ENCODE data around the gene TK2.

- TF ChIP-seq BCL3 (IDR thresholded peaks at IDR 0.05), result no peak
- TF ChIP-seq CHD2 (IDR thresholded peaks at IDR 0.05; ENCODE audit: low read length, partially characterized antibody), result no peak
- no peak for TF ChIP-seq CTCF (IDR thresholded peaks at IDR 0.05)
- TF ChIP-seq MAZ (IDR thresholded peaks at IDR 0.05; ENCODE audit: borderline replicate concordance, low read depth, low read length), result no peak
- TF ChIP-seq POLR2AphosphoS2 (conservative IDR thresholded peaks at IDR 0.05; ENCODE audit: low read length), result no peak
- no peak for TF ChIP-seq KDM1A (IDR thresholded peaks at IDR 0.05; ENCODE audit: low read depth)
- no peak for TF ChIP-seq RAD21 (conservative IDR thresholded peaks at IDR 0.05 in 1 of 2, IDR thresholded peaks at IDR 0.05 in 1 of 2)
- no peak for TF ChIP-seq POLR2A (IDR thresholded peaks at IDR 0.05; ENCODE audit: low read length)
- TF ChIP-seq MYC (IDR thresholded peaks at IDR 0.05; ENCODE audit: borderline replicate concordance, low read length), result no peak
- no peak for TF ChIP-seq ZC3H11A (IDR thresholded peaks at IDR 0.05)
- no peak for TF ChIP-seq ESRRA (IDR thresholded peaks at IDR 0.05; ENCODE audit: borderline replicate concordance, low read length)
Measured at GRCh38 chr16:66574531-66574930, 24.6 kb upstream of the TK2 start.
